Thoracic aorta (tissue), 2 donors: Measurements from ENCODE around the gene FRMD6. TPM values are rescaled to one million over a fixed set of nuclear protein-coding genes. Genes with fewer than 3 reads are reported as not detected.
A peak's percentile ranks its signal among the peaks of the same experiment; 100 is the strongest.

Experiments
- ATAC-seq: fragments of 150-250 bp; one replicate; pipeline ENCODE4 v1.8.0; 2017; ENCODE audit warnings: low read depth; ENCODE audit not compliant: insufficient number of reproducible peaks, low FRiP score
- DNase-seq: peaks from one replicate; pipeline ENCODE4 v3.0.0-alpha.2; 2020; ENCODE audit warnings: low spot score
- H3K27ac ChIP-seq, 2 donors: fragments of 200-600 bp; sonication (generic); 1 replicate in 1 of 2; 2 replicates in 1 of 2; pipeline ENCODE4 v1.5.1; 2016; ENCODE audit warnings: mild to moderate bottlenecking in 2 of 2, moderate library complexity in 2 of 2
- H3K27me3 ChIP-seq: fragments of 200-600 bp; sonication (generic); replicated peaks from 2 replicates; pipeline ENCODE4 v1.6.0; 2016; ENCODE audit warnings: mild to moderate bottlenecking; ENCODE audit not compliant: insufficient read depth
- H3K36me3 ChIP-seq: fragments of 200-600 bp; sonication (generic); one replicate; pipeline ENCODE4 v1.5.1; 2016
- H3K4me1 ChIP-seq, 2 donors: fragments of 200-600 bp; sonication (generic); 1 replicate in 1 of 2; 2 replicates in 1 of 2; pipeline versions ENCODE4 v1.5.1 to v1.6.0; 2016; ENCODE audit warnings: low read depth in 2 of 2, mild to moderate bottlenecking in 1 of 2; ENCODE audit not compliant: control insufficient read depth in 1 of 2
- H3K4me3 ChIP-seq: fragments of 200-600 bp; sonication (generic); 2 replicates; pipeline ENCODE4 v1.5.1; 2016; ENCODE audit warnings: mild to moderate bottlenecking
- H3K9me3 ChIP-seq: fragments of 200-600 bp; sonication (generic); 2 replicates; pipeline ENCODE4 v1.5.1; 2016
- total RNA-seq, 2 donors: library from RNA; depleted of rRNA; stranded (reverse); fragments of >200 nt; gene quantifications; one replicate each; pipeline versions ENCODE4 v1.1.0 to v1.2.3, GENCODE V29; 2016
- TF ChIP-seq, protein P1 (sequence below): fragments of 200-600 bp; sonication (generic); IDR thresholded peaks from one replicate; pipeline ENCODE4 v1.5.1; 2019; ENCODE audit warnings: antibody characterized with exemption

Gene FRMD6
- total RNA-seq, 2 donors from 2014 or later = 72.3 to 79.6 TPM

DNA sequence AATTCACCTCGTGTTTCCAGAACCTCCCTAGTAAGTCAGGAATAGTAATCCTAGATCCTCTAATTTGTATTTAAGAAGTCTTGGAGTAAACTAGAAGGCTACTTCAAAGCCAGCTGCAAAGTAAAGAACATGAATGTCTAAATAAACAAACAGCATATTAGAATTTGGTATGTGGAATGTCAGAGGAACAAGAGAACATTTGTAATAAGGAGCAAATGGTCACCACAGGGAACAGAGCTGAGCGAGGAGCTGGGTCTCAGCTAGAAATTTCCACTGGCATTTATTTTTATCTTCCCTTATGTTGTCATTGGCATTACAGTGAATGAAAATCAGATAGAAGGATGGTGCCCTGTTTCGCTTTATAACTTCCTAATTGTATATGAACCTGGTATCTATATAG is 50.2 kb downstream of the FRMD6 start:
- TF ChIP-seq, protein P1, sequence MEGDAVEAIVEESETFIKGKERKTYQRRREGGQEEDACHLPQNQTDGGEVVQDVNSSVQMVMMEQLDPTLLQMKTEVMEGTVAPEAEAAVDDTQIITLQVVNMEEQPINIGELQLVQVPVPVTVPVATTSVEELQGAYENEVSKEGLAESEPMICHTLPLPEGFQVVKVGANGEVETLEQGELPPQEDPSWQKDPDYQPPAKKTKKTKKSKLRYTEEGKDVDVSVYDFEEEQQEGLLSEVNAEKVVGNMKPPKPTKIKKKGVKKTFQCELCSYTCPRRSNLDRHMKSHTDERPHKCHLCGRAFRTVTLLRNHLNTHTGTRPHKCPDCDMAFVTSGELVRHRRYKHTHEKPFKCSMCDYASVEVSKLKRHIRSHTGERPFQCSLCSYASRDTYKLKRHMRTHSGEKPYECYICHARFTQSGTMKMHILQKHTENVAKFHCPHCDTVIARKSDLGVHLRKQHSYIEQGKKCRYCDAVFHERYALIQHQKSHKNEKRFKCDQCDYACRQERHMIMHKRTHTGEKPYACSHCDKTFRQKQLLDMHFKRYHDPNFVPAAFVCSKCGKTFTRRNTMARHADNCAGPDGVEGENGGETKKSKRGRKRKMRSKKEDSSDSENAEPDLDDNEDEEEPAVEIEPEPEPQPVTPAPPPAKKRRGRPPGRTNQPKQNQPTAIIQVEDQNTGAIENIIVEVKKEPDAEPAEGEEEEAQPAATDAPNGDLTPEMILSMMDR = no peak

DNA sequence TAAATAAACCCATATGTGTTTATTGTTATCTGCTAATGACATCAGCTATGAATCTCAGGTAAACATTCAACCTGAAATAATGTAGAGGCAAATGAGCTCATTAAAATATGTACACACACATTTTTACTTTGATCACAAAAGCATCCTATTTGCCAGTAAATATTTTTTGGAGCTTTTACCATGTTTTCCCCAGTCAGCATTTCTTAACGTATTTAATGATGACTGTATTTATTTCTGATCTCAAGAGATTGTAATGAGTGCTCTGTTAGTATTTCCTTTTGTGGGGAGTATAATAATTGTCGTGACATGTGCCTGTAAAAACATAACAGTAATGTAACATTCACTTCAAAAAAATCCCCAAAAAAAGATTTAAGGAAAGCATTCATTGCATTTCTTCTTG is 52.1 kb downstream of the FRMD6 start:
- H3K4me3 ChIP-seq = no peak overlapping the region
- H3K27me3 ChIP-seq = no peaks in the 10 kb centered on the region
- H3K27ac ChIP-seq = peak overlapping the region; percentile 53 to 65
- TF ChIP-seq, protein P1 = no peak
- no peak for DNase-seq
- H3K4me1 ChIP-seq = peaks cover 8 to 33% of the 10 kb centered on the region in 2 donors
- H3K9me3 ChIP-seq = no peaks in the 10 kb centered on the region
- ATAC-seq = no peak
- H3K36me3 ChIP-seq = peaks cover 15% of the 10 kb centered on the region

More for the DNA sequence above, 50.2 kb downstream of the FRMD6 start:
- H3K4me1 ChIP-seq = peaks cover 8 to 38% of the 10 kb centered on the region in 2 donors
- no peaks in the 10 kb centered on the region for H3K27me3 ChIP-seq
- no peak overlapping the region for H3K27ac ChIP-seq
- peaks cover 7% of the 10 kb centered on the region for H3K36me3 ChIP-seq
- no peaks in the 10 kb centered on the region for H3K9me3 ChIP-seq
- H3K4me3 ChIP-seq = no peak overlapping the region
- no peak for DNase-seq
- ATAC-seq = no peak

DNA sequence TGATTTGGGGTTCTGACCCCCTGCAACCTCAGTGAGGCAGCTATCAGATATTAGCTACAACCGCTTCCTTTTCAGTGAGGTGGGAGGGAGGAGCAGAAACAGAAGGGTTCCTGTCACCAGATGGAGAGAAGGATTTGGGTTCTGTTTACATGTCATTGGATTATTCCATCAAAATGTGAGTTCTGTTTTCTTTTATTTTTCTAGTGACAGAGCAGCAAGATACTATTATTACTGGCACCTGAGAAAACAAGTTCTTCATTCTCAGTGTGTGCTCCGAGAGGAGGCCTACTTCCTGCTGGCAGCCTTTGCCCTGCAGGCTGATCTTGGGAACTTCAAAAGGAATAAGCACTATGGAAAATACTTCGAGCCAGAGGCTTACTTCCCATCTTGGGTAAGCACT is 52.8 kb downstream of the FRMD6 start:
- Histone ChIP-seq H3K27me3 (no peaks in the 10 kb centered on the region), H3K4me1 (peaks cover 8 to 33% of the 10 kb centered on the region in 2 donors), H3K9me3 (no peaks in the 10 kb centered on the region), H3K4me3 (no peak overlapping the region), H3K27ac (peak overlapping the region; percentile 53 to 65), H3K36me3 (peaks cover 18% of the 10 kb centered on the region)
- no peak for DNase-seq
- no peak for ATAC-seq
- TF ChIP-seq, protein P1 = no peak

DNA sequence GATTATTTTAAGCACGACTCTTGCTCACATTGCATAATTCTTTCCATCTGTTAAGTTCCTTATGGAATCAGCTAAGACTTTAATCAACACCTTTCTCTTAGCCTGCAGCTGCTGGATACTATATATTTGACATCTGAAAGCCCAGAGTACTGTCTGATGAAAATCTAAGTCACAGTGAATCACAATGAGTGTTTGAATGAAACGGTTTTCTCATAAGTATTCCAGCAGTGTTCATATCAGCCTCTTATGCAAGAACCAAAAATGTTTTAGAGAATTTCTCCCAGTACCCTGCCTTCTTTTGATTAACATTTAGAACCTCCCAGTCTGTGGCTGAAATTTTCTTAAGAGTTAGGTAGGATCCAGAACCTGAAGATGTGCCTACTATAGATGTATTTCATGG is 55.6 kb downstream of the FRMD6 start:
- TF ChIP-seq, protein P1 = no peak
- Histone ChIP-seq H3K9me3 (no peaks in the 10 kb centered on the region), H3K4me3 (no peak overlapping the region), H3K4me1 (peaks cover 8 to 25% of the 10 kb centered on the region in 2 donors), H3K27ac (no peak overlapping the region), H3K36me3 (peaks cover 18% of the 10 kb centered on the region), H3K27me3 (no peaks in the 10 kb centered on the region)
- no peak for ATAC-seq
- no peak for DNase-seq

DNA sequence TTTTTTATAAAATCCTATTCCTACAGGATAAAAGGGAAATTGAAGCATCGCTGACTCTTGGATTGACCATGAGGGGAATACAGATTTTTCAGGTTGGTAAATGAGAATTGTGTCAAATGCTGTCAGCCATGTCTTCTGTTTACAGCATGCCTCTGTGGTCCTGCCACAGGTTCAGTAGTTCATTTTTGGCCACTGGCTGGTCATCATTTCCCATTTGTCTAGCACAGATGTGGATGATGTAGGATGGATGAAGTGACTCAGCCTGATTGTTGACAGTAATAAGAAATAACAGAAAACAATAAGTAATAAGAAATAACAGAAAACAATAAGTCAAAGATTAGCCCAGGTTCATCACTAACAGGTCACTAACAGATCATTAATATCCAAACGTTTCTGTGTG is 59.8 kb downstream of the FRMD6 start:
- no peaks in the 10 kb centered on the region for H3K9me3 ChIP-seq
- no peaks in the 10 kb centered on the region for H3K27me3 ChIP-seq
- TF ChIP-seq, protein P1 = no peak
- no peak overlapping the region for H3K4me3 ChIP-seq
- DNase-seq (no peak), ATAC-seq (no peak)
- H3K36me3 ChIP-seq = peaks cover 16% of the 10 kb centered on the region
- H3K27ac ChIP-seq = no peak overlapping the region
- no peaks in the 10 kb centered on the region for H3K4me1 ChIP-seq
